Tibial artery (tissue), 4 donors: ENCODE data around the gene CYB5R4.

Experiments used
- DNase-seq, 2 donors: peaks; one replicate each; pipeline ENCODE4 v3.0.0-alpha.2; 2019
- H3K27ac ChIP-seq, 2 donors: fragments of 200-600 bp; sonication (generic) in 1 of 2; 1 replicate in 1 of 2; 2 replicates in 1 of 2; pipeline ENCODE4 v1.5.1; 2018 to 2019; ENCODE audit warnings: mild to moderate bottlenecking in 1 of 2
- H3K27me3 ChIP-seq, 2 donors: fragments of 200-600 bp; sonication (generic) in 1 of 2; one replicate each; pipeline versions ENCODE4 v1.5.1 to v1.6.0; 2016 to 2019
- H3K36me3 ChIP-seq, 3 donors: fragments of 200-600 bp; sonication (generic) in 2 of 3; one replicate each; pipeline ENCODE4 v1.5.1; 2016 to 2019; ENCODE audit warnings: mild to moderate bottlenecking in 2 of 3
- H3K4me1 ChIP-seq, 4 donors: fragments of 200-600 bp; sonication (generic) in 2 of 4; 1 replicate in 3 of 4; 2 replicates in 1 of 4; pipeline ENCODE4 v1.5.1; 2016 to 2019
- H3K4me3 ChIP-seq, 2 donors: fragments of 200-600 bp; sonication (generic) in 1 of 2; 1 replicate in 1 of 2; 2 replicates in 1 of 2; pipeline ENCODE4 v1.5.1; 2018 to 2019; ENCODE audit warnings: mild to moderate bottlenecking in 2 of 2
- H3K9me3 ChIP-seq, 3 donors: fragments of 200-600 bp; sonication (generic) in 1 of 3; one replicate each; pipeline ENCODE4 v1.5.1; 2016 to 2019
- intact Hi-C: fragments of 100-400 bp; cut with DNase I; formaldehyde crosslinking; loops from one replicate; pipeline ENCODE4 v1.15.0; 2023; ENCODE audit warnings: low total_unique reads
- TF ChIP-seq, protein P1 (sequence below), 2 experiments: fragments of 200-600 bp in 1 of 2; fragments of 450-650 bp in 1 of 2; IDR thresholded peaks; one replicate each; pipeline ENCODE4 v1.5.1; 2017 to 2019; ENCODE audit warnings: antibody characterized with exemption in 2 of 2, mild to moderate bottlenecking in 1 of 2, moderate library complexity in 1 of 2

Gene CYB5R4

DNA sequence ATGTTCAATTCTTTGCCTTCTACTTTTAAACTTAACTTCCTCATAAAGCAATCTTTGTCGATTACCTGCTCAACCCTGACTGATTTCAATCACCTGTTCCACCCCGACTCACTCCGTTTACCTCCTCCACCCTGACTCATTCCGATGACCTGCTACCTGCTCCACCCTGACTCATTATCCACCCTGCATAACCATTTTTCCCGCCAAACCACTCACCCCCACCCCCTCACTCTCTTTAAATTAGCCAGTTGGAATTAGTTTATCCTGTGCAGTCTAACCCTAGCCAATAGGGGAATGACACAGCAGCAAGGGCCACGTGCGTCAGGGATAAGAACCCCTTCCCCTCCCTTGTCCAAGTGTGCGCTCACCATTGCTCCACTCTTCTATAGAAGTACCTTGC lies 117.4 kb downstream of the CYB5R4 start:
- H3K4me1 ChIP-seq = peaks cover 0 to 41% (median 9%) of the 10 kb centered on the region in 4 donors
- TF ChIP-seq, protein P1, sequence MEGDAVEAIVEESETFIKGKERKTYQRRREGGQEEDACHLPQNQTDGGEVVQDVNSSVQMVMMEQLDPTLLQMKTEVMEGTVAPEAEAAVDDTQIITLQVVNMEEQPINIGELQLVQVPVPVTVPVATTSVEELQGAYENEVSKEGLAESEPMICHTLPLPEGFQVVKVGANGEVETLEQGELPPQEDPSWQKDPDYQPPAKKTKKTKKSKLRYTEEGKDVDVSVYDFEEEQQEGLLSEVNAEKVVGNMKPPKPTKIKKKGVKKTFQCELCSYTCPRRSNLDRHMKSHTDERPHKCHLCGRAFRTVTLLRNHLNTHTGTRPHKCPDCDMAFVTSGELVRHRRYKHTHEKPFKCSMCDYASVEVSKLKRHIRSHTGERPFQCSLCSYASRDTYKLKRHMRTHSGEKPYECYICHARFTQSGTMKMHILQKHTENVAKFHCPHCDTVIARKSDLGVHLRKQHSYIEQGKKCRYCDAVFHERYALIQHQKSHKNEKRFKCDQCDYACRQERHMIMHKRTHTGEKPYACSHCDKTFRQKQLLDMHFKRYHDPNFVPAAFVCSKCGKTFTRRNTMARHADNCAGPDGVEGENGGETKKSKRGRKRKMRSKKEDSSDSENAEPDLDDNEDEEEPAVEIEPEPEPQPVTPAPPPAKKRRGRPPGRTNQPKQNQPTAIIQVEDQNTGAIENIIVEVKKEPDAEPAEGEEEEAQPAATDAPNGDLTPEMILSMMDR (IDR thresholded peaks at IDR 0.05) = no peak
- no peak overlapping the region for H3K27ac ChIP-seq
- no peaks in the 10 kb centered on the region for H3K27me3 ChIP-seq
- no peaks in the 10 kb centered on the region for H3K36me3 ChIP-seq
- intact Hi-C loops = no loop called here
- DNase-seq = no peak
- no peak overlapping the region for H3K4me3 ChIP-seq
- H3K9me3 ChIP-seq = no peaks in the 10 kb centered on the region

DNA sequence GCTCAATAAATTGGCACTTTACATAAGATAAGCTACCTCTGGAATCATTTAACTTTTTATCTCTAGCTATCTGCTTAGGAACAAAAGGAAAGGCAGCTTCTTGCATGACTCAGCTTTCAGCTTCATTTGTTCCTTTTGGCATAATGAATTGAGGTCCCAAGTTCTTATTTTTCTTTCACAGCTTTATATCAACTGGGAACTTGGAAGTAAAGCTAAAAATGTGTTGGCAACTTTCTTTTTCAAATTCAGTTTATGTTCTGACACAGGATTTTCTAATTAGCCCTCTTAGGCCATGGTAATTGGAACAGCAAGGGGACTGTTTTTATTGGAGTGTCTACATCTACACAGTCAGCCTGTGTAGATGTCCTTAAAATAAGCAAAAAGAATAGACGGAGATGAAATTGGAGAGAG lies 118.8 kb downstream of the CYB5R4 start:
- no peak overlapping the region for H3K4me3 ChIP-seq

DNA sequence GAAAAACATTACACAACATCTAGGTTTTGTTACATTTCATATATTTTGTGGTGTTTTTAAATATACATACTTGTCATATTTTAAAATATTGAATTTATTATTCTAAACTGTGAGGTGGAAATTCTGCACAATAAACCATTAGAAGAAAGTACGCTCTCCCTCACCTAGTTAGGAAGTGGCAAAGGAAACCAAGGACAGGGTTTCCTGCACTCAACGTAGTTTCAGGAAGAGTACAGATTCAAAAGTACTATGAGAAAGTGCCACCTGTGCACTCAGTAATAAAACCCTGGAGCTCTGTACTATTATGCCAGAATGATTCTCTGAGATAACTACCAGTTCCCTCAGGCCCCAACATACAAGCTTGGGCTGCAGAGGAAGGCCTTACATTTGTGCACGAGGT lies 119.5 kb downstream of the CYB5R4 start:
- intact Hi-C loops = no loop called here
- TF ChIP-seq, protein P1 (IDR thresholded peaks at IDR 0.05) = no peak
- H3K4me1 ChIP-seq = peaks cover 0 to 47% (median 13%) of the 10 kb centered on the region in 4 donors
- no peaks in the 10 kb centered on the region for H3K27me3 ChIP-seq
- H3K4me3 ChIP-seq = no peak overlapping the region
- H3K9me3 ChIP-seq = no peaks in the 10 kb centered on the region
- H3K36me3 ChIP-seq = no peaks in the 10 kb centered on the region
- DNase-seq = no peak
- peak overlapping the region; percentile 36 to 42 for H3K27ac ChIP-seq

More for the DNA sequence above, 118.8 kb downstream of the CYB5R4 start:
- intact Hi-C loops = no loop called here
- Histone ChIP-seq H3K36me3 (no peaks in the 10 kb centered on the region), H3K27me3 (no peaks in the 10 kb centered on the region), H3K9me3 (no peaks in the 10 kb centered on the region), H3K4me1 (peaks cover 0 to 41% (median 12%) of the 10 kb centered on the region in 4 donors), H3K27ac (peak overlapping the region; percentile 36 to 42)
- TF ChIP-seq, protein P1 (IDR thresholded peaks at IDR 0.05) = no peak
- no peak for DNase-seq

DNA sequence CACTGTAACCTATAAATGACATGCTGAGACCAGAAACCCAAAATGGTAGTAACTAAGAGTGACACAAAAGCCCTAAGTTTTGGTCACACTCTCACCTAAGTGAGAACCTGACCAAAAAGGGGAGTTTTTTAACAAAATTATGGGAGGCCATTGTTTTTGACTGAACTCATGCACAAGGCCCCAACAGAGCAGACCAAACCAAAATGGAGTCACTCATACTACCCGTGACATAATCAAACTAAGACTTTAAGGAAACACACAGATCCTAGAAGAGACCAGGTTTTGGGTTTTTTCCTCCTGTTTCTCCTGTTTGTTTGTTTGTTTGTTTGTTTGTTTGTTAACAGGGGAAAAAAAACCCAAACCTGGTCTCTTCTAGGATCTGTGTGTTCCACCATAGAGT lies 124.9 kb downstream of the CYB5R4 start:
- Histone ChIP-seq H3K36me3 (no peaks in the 10 kb centered on the region), H3K4me1 (peaks cover 0 to 57% (median 11%) of the 10 kb centered on the region in 4 donors), H3K27ac (peak overlapping the region; percentile 66 to 80), H3K27me3 (no peaks in the 10 kb centered on the region), H3K4me3 (no peak overlapping the region), H3K9me3 (no peaks in the 10 kb centered on the region)
- intact Hi-C loops = loop anchor here (10.0 kb wide), 1 partner anchor 50 kb away; the partner anchor contains the start of gene MRAP2
- no peak for DNase-seq
- TF ChIP-seq, protein P1 (IDR thresholded peaks at IDR 0.05) = no peak

DNA sequence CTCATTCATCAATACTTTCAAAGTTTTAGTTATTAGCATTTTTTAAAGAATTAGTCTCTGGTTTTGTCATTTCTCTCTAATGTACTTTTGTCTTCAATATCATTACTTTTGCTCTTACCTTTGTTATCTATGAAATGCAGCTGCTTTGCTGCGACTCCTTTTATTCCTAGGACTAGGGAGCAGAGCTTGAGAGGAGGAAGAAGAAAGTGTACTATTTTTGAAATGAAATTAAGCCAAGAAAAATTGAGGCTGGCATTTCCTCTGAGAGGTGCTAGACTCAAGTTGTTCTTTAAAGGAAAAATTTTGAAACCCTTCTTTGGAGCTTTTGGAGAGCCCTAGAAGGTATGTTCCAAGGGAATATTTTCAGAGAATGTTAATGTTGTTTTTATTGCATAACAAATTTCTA lies 125.8 kb downstream of the CYB5R4 start:
- intact Hi-C loops = loop anchor here (10.0 kb wide), 1 partner anchor 49 kb away; the partner anchor contains the start of gene MRAP2
- Histone ChIP-seq H3K4me3 (no peak overlapping the region), H3K36me3 (no peaks in the 10 kb centered on the region), H3K27me3 (no peaks in the 10 kb centered on the region), H3K9me3 (no peaks in the 10 kb centered on the region), H3K27ac (peak overlapping the region; percentile 66 to 80), H3K4me1 (peaks cover 0 to 61% (median 11%) of the 10 kb centered on the region in 4 donors)
- TF ChIP-seq, protein P1 (IDR thresholded peaks at IDR 0.05) = no peak
- DNase-seq = no peak

DNA sequence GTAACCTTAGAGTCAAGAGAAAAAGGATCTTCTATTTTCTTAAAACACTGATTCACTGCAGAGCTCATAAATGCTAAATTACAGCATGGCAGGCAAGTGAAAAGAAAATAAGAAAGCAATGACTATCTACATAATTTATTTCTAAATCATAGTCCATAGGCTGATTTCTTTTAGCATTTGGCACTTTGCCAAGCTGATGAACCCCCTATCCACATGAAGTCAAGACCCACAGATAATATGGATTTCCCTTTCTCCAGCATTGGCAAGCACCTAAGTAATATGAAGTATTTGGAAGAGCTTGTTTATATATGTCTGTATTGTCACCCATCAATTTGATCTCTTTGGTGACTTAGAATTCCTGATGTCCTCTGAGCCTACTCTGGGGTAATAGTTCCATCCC lies 126.2 kb downstream of the CYB5R4 start:
- Histone ChIP-seq H3K36me3 (no peaks in the 10 kb centered on the region), H3K27ac (peak overlapping the region; percentile 66 to 80), H3K4me1 (peaks cover 0 to 65% (median 13%) of the 10 kb centered on the region in 4 donors), H3K4me3 (no peak overlapping the region), H3K27me3 (no peaks in the 10 kb centered on the region), H3K9me3 (no peaks in the 10 kb centered on the region)
- no peak for DNase-seq
- intact Hi-C loops = loop anchor here (10.0 kb wide), 1 partner anchor 49 kb away; the partner anchor contains the start of gene MRAP2
- TF ChIP-seq, protein P1 (IDR thresholded peaks at IDR 0.05) = no peak
